ENCODE results near the gene FAS. TPM values are rescaled to one million over a fixed set of nuclear protein-coding genes. Genes with fewer than 3 reads are reported as not detected.

FAS gene
- total RNA-seq, 4 donors from 2014 or later = 15.0 to 27.5 (median 19.6) TPM

DNA sequence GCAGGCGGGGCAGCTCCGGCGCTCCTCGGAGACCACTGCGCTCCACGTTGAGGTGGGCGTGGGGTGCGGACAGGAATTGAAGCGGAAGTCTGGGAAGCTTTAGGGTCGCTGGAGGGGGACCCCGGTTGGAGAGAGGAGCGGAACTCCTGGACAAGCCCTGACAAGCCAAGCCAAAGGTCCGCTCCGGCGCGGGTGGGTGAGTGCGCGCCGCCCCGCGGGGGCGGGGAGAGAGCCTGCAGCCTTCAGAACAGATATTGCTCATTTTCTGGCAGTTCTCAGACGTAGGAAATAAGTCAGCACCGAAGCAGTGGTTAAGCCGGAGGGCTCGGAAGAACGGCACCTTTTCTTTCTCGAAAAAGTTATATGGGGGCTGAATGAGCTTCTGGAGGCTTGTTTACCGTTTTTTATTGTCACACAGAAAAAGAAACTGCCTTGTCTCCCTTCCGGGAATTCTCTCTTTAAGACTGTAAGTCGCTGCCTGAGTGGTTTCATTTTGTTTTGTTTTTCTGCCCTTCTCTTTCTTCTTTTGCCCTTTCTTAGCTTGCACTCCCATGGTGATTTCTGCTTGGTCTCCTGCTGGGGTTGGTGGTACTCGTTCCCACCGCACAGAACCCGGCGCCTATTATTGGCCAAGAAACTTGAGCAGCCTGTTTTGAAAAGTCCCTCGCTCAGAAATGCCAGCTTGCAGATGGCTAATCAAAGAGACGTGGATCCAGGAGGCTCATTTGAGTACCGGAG, 732 bp downstream of the FAS start:
- no peaks in the 10 kb centered on the region for H3K36me3 ChIP-seq
- peak; percentile 64 for ATAC-seq
- 0% methylated on average over 7 to 24 of the region's 38 CpGs for WGBS, 2 donors (ENCODE audit: low coverage in 1 of 2)
- H3K4me1 ChIP-seq = peaks cover 4 to 77% (median 14%) of the 10 kb centered on the region in 3 donors
- no peaks in the 10 kb centered on the region for H3K27me3 ChIP-seq
- no peak for TF ChIP-seq EP300 (IDR thresholded peaks at IDR 0.05)
- peak; percentile 79 for TF ChIP-seq POLR2AphosphoS5 (IDR thresholded peaks at IDR 0.05)
- peak in 3 of 4 experiments; percentile 12 to 44 (median 20) for TF ChIP-seq CTCF (IDR thresholded peaks at IDR 0.05)
- peak; percentile 34 to 55 for TF ChIP-seq POLR2A (IDR thresholded peaks at IDR 0.05)
- no peaks in the 10 kb centered on the region for H3K9me3 ChIP-seq
- H3K27ac ChIP-seq = peak overlapping the region; percentile 79 to 97 (median 96)
- H3K4me3 ChIP-seq = peak overlapping the region; percentile 72 to 79

- 10% methylated on average over 4 of the region's 6 CpGs; no CpG with 5 or more reads in 1 of the 2 donors for WGBS, 2 donors (ENCODE audit: low coverage in 1 of 2)
- H3K9me3 ChIP-seq = no peaks in the 10 kb centered on the region
- peak overlapping the region; percentile 79 to 97 (median 96) for H3K27ac ChIP-seq
- H3K4me1 ChIP-seq = peaks cover 4 to 75% (median 10%) of the 10 kb centered on the region in 3 donors
- peak overlapping the region; percentile 72 to 79 for H3K4me3 ChIP-seq
- no peaks in the 10 kb centered on the region for H3K36me3 ChIP-seq
- no peak for TF ChIP-seq POLR2AphosphoS5 (IDR thresholded peaks at IDR 0.05)
- no peak for TF ChIP-seq EP300 (IDR thresholded peaks at IDR 0.05)
- no peak for TF ChIP-seq POLR2A (IDR thresholded peaks at IDR 0.05)
- no peak for TF ChIP-seq CTCF (IDR thresholded peaks at IDR 0.05)
- no peaks in the 10 kb centered on the region for H3K27me3 ChIP-seq
- no peak for ATAC-seq
These were observed 1.3 kb downstream of the FAS start for GRCh38 chr10:88991899-88992320.

- H3K9me3 ChIP-seq = no peaks in the 10 kb centered on the region
- peak overlapping the region in 3 of 4 donors; percentile 21 to 97 (median 95) for H3K27ac ChIP-seq
- peak overlapping the region; percentile 11 to 79 for H3K4me3 ChIP-seq
- peaks cover 4 to 66% (median 6%) of the 10 kb centered on the region in 3 donors for H3K4me1 ChIP-seq
- H3K36me3 ChIP-seq = no peaks in the 10 kb centered on the region
- WGBS, 2 donors (ENCODE audit: low coverage in 1 of 2) = 44 to 50% methylated on average over 3 of the region's 3 CpGs
- TF ChIP-seq EP300 (IDR thresholded peaks at IDR 0.05) (no peak), POLR2A (IDR thresholded peaks at IDR 0.05) (no peak), POLR2AphosphoS5 (IDR thresholded peaks at IDR 0.05) (no peak), CTCF (IDR thresholded peaks at IDR 0.05) (no peak)
- ATAC-seq = no peak
- no peaks in the 10 kb centered on the region for H3K27me3 ChIP-seq
These were observed 2.4 kb downstream of the FAS start for GRCh38 chr10:88992921-88993524.

GRCh38 chr10:88994019-88994418, 3.4 kb downstream of the FAS start:
- 0 to 11% methylated on average over 1 of the region's 1 CpG for WGBS, 2 donors (ENCODE audit: low coverage in 1 of 2)
- H3K36me3 ChIP-seq = no peaks in the 10 kb centered on the region
- peak overlapping the region in 3 of 4 donors; percentile 14 to 95 (median 58) for H3K27ac ChIP-seq
- H3K4me1 ChIP-seq = peaks cover 4 to 57% (median 6%) of the 10 kb centered on the region in 3 donors
- no peak for ATAC-seq
- H3K27me3 ChIP-seq = no peaks in the 10 kb centered on the region
- H3K9me3 ChIP-seq = no peaks in the 10 kb centered on the region
- TF ChIP-seq POLR2AphosphoS5 (IDR thresholded peaks at IDR 0.05) (no peak), POLR2A (IDR thresholded peaks at IDR 0.05) (no peak), CTCF (IDR thresholded peaks at IDR 0.05) (no peak), EP300 (IDR thresholded peaks at IDR 0.05) (no peak)
- H3K4me3 ChIP-seq = peak overlapping the region in 1 of 2 donors; percentile 79
